Neural crest cell (in vitro differentiated cells): Measurements from ENCODE around the gene MEF2D. TPM values are rescaled to one million over a fixed set of nuclear protein-coding genes. Genes with fewer than 3 reads are reported as not detected.
A peak's percentile ranks its signal among the peaks of the same experiment; 100 is the strongest.

ENCODE experiments used
- DNase-seq: peaks from one replicate; pipeline ENCODE4 v3.0.0; 2021; ENCODE audit warnings: low read depth, mixed read lengths, low spot score
- H3K27ac Mint-ChIP-seq: one replicate; pipeline ENCODE4 v1.8.0; 2021; ENCODE audit warnings: mild to moderate bottlenecking, mixed read lengths; ENCODE audit not compliant: unreplicated experiment
- H3K27me3 Mint-ChIP-seq: 2 replicates; pipeline ENCODE4 v1.8.0; 2021; ENCODE audit warnings: low read depth, mild to moderate bottlenecking, mixed read lengths
- H3K36me3 Mint-ChIP-seq: 2 replicates; pipeline ENCODE4 v1.8.0; 2021; ENCODE audit warnings: low read depth, mild to moderate bottlenecking, mixed read lengths
- H3K4me1 Mint-ChIP-seq: 2 replicates; pipeline ENCODE4 v1.8.0; 2021; ENCODE audit warnings: mixed read lengths
- H3K4me3 Mint-ChIP-seq: one replicate; pipeline ENCODE4 v1.8.0; 2021; ENCODE audit warnings: mild to moderate bottlenecking, mixed read lengths
- H3K9me3 Mint-ChIP-seq: 2 replicates; pipeline ENCODE4 v1.8.0; 2021; ENCODE audit warnings: mixed read lengths
- long read RNA-seq: library from polyadenylated mRNA; unstranded; transcript quantifications from one replicate; pipeline ENCODE4 v2.0.0, GENCODE V29; 2020
- total RNA-seq: library from RNA; stranded (reverse); gene quantifications from 2 replicates; pipeline ENCODE4 v1.2.1, GENCODE V29; 2021
- TF ChIP-seq, protein P1 (sequence below): fragments of 200-600 bp; sonication (generic); conservative IDR thresholded peaks from 2 replicates; pipeline ENCODE4 v1.5.0; 2021; ENCODE audit warnings: antibody characterized with exemption, mild to moderate bottlenecking

MEF2D gene
- total RNA-seq = 12.2 and 17.3 TPM in 2 replicates
- long read RNA-seq = 0 reads

DNA sequence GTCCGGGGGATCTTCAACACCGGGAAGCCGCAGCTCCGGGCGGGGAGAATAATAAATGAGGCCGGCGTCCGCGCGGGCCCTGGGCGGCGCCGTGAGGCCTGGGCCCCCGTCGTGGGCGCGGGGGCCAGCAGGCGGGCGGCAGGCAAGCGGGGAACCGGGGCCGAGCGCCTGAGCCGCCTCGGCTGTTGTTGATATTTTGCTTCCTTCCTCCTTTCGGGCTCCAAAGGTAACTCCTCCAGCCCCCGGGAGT, at the start of gene MEF2D:
MEF2D (minus strand) TSS at position 233 of the 250 bp plus-strand sequence. CDS start 17,483 bp downstream, outside the sequence.
- Mint-ChIP-seq H3K27me3 (no peaks in the 10 kb centered on the region), H3K9me3 (no peaks in the 10 kb centered on the region), H3K4me1 (peaks cover 66% of the 10 kb centered on the region), H3K36me3 (no peaks in the 10 kb centered on the region), H3K27ac (peak within 1 kb of the TSS; percentile 81), H3K4me3 (peak within 1 kb of the TSS; percentile 94)
- TF ChIP-seq, protein P1, sequence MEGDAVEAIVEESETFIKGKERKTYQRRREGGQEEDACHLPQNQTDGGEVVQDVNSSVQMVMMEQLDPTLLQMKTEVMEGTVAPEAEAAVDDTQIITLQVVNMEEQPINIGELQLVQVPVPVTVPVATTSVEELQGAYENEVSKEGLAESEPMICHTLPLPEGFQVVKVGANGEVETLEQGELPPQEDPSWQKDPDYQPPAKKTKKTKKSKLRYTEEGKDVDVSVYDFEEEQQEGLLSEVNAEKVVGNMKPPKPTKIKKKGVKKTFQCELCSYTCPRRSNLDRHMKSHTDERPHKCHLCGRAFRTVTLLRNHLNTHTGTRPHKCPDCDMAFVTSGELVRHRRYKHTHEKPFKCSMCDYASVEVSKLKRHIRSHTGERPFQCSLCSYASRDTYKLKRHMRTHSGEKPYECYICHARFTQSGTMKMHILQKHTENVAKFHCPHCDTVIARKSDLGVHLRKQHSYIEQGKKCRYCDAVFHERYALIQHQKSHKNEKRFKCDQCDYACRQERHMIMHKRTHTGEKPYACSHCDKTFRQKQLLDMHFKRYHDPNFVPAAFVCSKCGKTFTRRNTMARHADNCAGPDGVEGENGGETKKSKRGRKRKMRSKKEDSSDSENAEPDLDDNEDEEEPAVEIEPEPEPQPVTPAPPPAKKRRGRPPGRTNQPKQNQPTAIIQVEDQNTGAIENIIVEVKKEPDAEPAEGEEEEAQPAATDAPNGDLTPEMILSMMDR = no peak
- DNase-seq = no peak

DNA sequence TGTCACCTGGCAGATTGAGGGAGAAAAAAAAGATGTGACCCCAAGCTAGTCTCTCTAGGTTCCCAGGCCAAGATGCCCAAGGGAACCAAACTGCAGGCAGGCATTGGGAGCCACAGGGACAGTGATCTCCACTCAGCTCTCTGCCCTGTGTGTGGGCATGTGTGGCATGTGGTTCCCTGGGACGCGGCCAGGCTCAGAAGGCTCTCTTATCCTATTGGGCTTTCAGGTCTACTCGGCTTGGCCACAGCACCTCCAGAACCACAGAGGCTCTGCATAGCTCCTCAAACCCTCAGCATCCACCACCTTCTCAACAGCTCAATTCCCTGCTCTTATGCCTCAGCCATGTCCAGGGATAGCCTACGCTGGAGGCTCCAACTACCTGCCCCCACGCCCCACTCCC, 49.8 kb upstream of the MEF2D start:
- TF ChIP-seq, protein P1 = no peak
- H3K9me3 Mint-ChIP-seq = no peaks in the 10 kb centered on the region
- H3K27ac Mint-ChIP-seq = no peak overlapping the region
- H3K36me3 Mint-ChIP-seq = peaks cover 11% of the 10 kb centered on the region
- no peaks in the 10 kb centered on the region for H3K27me3 Mint-ChIP-seq
- no peak overlapping the region for H3K4me3 Mint-ChIP-seq
- H3K4me1 Mint-ChIP-seq = no peaks in the 10 kb centered on the region
- DNase-seq = no peak

DNA sequence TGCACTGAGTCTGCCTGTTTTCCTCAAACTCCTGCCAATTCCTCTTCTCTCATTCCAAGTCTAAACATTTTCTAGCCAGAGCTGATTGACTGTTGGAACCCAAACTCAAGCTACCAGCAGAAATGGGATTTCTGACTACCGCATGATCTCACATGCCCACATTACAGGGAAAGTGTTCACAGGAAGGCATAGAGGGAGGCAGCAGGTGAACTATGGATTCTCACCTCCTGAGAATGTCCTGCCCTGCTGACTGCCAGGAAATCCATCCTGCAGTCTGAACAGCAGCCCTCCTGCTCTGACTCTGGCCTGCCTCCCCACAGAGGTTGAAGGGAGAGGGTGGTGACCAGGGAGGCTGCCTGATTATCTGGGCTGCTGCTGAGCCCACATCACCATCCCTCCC, 49.3 kb upstream of the MEF2D start:
- Mint-ChIP-seq H3K4me3 (no peak overlapping the region), H3K27ac (no peak overlapping the region), H3K4me1 (no peaks in the 10 kb centered on the region), H3K9me3 (no peaks in the 10 kb centered on the region), H3K27me3 (no peaks in the 10 kb centered on the region), H3K36me3 (peaks cover 11% of the 10 kb centered on the region)
- TF ChIP-seq, protein P1 = no peak
- DNase-seq = no peak

DNA sequence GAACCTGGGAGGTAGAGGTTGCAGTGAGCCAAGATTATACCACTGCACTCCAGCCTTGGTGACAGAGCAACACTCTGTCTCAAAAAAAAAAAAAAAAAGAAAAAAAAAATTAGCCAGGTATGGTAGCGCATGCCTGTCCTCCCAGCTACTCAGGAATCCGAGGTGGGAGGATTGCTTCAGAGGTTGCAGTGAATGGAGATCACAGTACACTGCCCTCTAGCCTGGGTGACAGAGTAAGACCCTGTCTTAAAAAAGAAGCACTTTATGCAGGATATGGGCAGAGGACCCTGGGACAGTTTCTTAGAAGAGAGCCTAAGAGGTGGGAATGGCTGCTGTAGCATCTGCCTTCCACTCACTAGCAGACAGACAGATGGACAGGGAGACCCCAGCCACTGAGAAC, 48.8 kb upstream of the MEF2D start:
- Mint-ChIP-seq H3K27me3 (no peaks in the 10 kb centered on the region), H3K4me1 (no peaks in the 10 kb centered on the region)

DNA sequence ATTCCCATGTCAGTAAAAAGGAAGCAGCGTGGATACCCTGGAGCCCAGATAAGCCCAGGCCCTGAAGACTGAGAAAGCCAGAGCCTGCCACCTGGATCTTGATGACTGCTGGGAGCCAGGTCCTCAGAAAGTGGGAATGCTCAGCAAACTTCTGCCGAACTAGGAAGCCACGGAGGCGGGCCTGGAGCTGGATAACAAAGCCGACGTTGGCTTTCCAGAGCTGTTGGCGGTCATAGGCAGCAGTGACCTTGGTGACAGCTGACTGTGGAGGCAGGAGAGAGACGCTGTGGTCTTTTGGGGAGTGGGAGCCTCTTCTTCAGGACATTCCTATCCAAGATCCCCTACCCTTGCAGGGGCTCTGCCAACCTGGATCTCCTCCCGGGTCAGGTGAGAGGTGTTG, 47.4 kb upstream of the MEF2D start:
- no peaks in the 10 kb centered on the region for H3K4me1 Mint-ChIP-seq
- H3K9me3 Mint-ChIP-seq = no peaks in the 10 kb centered on the region
- TF ChIP-seq, protein P1 = no peak
- H3K4me3 Mint-ChIP-seq = no peak overlapping the region
- no peak for DNase-seq
- H3K27ac Mint-ChIP-seq = no peak overlapping the region
- H3K27me3 Mint-ChIP-seq = no peaks in the 10 kb centered on the region
- H3K36me3 Mint-ChIP-seq = peaks cover 11% of the 10 kb centered on the region

More for the DNA sequence above, 48.8 kb upstream of the MEF2D start:
- no peak overlapping the region for H3K4me3 Mint-ChIP-seq
- no peak overlapping the region for H3K27ac Mint-ChIP-seq
- peaks cover 11% of the 10 kb centered on the region for H3K36me3 Mint-ChIP-seq
- TF ChIP-seq, protein P1 = no peak
- no peaks in the 10 kb centered on the region for H3K9me3 Mint-ChIP-seq
- DNase-seq = no peak

DNA sequence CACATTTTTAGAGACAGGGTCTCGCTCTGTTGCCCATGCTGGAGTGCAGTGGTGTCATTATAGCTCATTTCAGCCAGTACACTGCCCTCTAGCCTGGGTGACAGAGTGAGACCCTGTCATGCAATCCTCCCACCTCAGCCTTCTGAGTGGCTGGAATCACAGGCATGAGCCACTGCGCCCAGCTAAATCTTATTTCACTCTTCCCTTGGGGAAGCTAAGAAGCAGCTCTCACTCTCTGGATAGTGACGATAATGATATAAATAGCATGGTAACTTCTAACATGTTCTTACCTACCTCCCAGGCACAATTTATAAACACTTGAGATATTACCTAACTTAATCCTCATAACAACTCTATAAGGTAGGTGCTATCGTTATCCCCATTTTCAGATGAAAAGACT, 46.9 kb upstream of the MEF2D start:
- no peaks in the 10 kb centered on the region for H3K27me3 Mint-ChIP-seq
- DNase-seq = no peak
- H3K27ac Mint-ChIP-seq = peak overlapping the region; percentile 52

More for the DNA sequence above, 46.9 kb upstream of the MEF2D start:
- TF ChIP-seq, protein P1 = no peak
- Mint-ChIP-seq H3K4me3 (no peak overlapping the region), H3K4me1 (no peaks in the 10 kb centered on the region), H3K9me3 (no peaks in the 10 kb centered on the region), H3K36me3 (peaks cover 9% of the 10 kb centered on the region)
